SK-N-SH treated with all-trans-retinoic acid at 6 μM for 48 hours (cell line): ENCODE data around the gene RAVER2.

ENCODE experiments used
- ARNTL ChIP-seq: fragments of 450-650 bp; formaldehyde crosslinking; IDR thresholded peaks from 2 replicates; pipeline ENCODE4 v1.5.0; 2020; ENCODE audit warnings: low read depth, mild to moderate bottlenecking, moderate library complexity, borderline replicate concordance
- CREB5 ChIP-seq: fragments of 250-450 bp; sonication (Bioruptor Pico); IDR thresholded peaks from 2 replicates; pipeline ENCODE4 v1.5.1; 2020; ENCODE audit warnings: low read depth, mild to moderate bottlenecking, moderate library complexity
- GLIS3 ChIP-seq: fragments of 250-450 bp; sonication (Bioruptor Pico); IDR thresholded peaks from 2 replicates; pipeline ENCODE4 v1.5.0; 2020; ENCODE audit warnings: mild to moderate bottlenecking, moderate library complexity
- OSR1 ChIP-seq: fragments of 250-450 bp; sonication (Bioruptor Pico); IDR thresholded peaks from 2 replicates; pipeline ENCODE4 v1.8.0; 2022; ENCODE audit warnings: moderate library complexity, mild to moderate bottlenecking, inconsistent platforms
- ZFP30 ChIP-seq: fragments of 450-650 bp; formaldehyde crosslinking; IDR thresholded peaks from 2 replicates; pipeline ENCODE4 v1.5.0; 2022; ENCODE audit warnings: mild to moderate bottlenecking, moderate library complexity

- no peak for TF ChIP-seq CREB5 (CRISPR knock-in tag)
- no peak for TF ChIP-seq ARNTL (CRISPR knock-in tag)
- TF ChIP-seq GLIS3 (CRISPR knock-in tag) = no peak
- no peak for TF ChIP-seq OSR1
- TF ChIP-seq ZFP30 = no peak
Measured at GRCh38 chr1:64750875-64751274, 6.0 kb downstream of the RAVER2 start.
